HG03175 (cell line): ENCODE measurements around the gene WNK2.
"Not testable (repeated sequence)": the region's sequence is repeated elsewhere in the genome, so short reads cannot be mapped to it uniquely, and the experiment has no call there.

Experiments
- ATAC-seq: cut with Tn5 transposase; IDR thresholded peaks from one replicate; pipeline ENCODE4 v1.9.1; 2021; ENCODE audit warnings: mild to moderate bottlenecking, moderate library complexity; ENCODE audit not compliant: unreplicated experiment

Gene WNK2

DNA sequence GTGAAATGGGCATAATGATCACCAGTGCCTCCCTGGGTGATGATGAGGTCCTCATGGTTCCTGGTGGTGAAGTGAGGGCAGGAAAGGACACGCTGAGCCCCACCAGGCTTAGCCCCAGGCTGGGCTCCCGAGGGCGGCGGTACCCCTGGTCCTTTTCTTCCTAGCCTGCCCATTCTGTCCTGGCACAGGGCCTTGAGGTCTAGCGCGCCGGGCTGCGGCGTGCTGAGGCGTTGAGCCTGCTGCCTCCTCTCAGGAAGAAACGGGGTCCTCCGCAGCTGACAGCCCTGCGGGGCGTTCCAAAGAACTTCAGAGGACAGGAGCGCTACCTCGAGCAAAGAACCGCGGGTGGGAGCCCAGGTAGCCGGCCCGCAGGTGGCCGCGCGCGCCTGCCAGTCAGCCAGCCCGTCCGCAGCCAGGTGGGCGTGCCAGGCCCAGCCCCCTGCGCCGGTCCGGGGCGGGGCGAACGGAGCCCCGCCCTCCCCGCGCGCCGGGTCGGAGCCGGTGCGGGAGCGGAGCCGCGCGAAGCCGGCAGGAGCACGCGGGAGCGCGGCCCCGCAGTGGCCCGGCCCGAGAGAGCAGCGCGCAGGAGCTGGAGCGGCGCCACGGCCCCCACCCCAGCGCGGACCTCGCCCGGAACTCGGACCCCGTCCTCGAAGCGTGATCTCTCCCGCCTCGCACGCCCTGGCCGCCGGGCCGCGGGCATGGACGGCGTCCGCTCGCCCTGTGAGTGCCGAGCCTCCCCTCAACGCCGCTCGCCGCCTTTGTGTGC lies at the start of gene WNK2:
WNK2 (plus strand) TSS at position 477 of the 769 bp plus-strand sequence. CDS start 791 bp downstream, outside the sequence.
- no peak for ATAC-seq

- no peak for ATAC-seq
Measured at GRCh38 chr9:93134740-93135444, 49.0 kb upstream of the WNK2 start.

DNA sequence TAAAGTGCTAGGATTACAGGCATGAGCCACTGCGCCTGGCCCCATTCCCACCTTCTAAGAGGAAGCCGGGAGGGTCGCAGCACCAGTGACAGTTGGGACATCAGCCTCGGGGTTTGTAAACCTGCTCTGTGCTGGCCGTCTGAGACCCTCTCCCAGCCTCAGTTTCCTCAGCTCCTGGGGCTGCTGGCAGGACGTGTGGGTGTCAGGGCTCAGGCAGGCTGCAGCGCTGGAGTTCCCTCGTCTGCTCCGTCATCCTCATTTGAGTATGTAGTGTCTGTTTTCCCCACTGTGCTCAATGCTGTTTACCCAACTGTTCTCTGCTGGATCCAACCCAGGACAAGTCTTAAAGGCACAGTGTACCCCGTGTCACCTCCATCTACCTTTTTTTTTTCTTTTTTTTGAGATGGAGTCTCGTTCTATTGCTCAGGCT lies 47.9 kb upstream of the WNK2 start:
- no peak for ATAC-seq

GRCh38 chr9:93137362-93137761 lies 46.6 kb upstream of the WNK2 start:
- no peak for ATAC-seq

- no peak for ATAC-seq
Measured at GRCh38 chr9:93138171-93138764, 45.7 kb upstream of the WNK2 start.

- ATAC-seq, result no peak
Measured at GRCh38 chr9:93139365-93140182, 44.4 kb upstream of the WNK2 start.

GRCh38 chr9:93141771-93142483 lies 42.0 kb upstream of the WNK2 start:
- ATAC-seq, result no peak

DNA sequence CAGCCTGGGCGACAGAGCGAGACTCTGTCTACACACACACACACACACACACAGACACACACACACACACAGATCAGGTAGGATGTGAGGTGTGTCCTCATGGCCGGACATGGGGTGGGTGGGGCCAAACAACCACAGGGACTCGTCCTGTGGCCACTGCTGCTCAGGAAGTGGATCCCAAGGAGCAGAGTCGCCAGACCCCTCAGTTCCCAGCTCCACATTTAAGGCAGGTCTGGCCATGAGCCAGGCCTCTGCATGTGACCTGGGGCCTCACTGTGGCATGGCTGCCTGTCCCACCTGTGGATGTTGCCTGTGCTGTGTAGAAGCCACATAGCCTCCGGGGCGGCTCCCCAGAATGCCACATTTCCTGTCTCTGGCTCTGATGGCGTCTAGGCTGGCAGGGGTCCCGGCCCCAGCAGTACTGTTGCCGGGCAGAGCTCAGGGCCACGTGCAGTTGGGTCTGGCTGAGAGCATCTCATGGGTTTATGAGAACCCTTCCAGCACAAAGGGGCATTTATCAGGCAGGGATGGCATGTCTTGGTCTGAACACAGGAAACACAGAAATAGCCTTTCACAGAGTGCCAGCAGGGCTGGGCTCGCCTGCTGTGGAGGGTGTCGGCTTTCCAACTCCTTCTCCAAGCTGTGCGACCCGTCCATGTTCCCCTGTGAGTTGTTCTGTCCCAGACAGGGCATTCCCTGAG lies 40.0 kb upstream of the WNK2 start:
- no peak for ATAC-seq

- ATAC-seq, result not testable (repeated sequence)
Measured at GRCh38 chr9:93146696-93147095, 37.2 kb upstream of the WNK2 start.

GRCh38 chr9:93147632-93148031 lies 36.3 kb upstream of the WNK2 start:
- no peak for ATAC-seq

- ATAC-seq, result no peak
Measured at GRCh38 chr9:93148721-93149120, 35.2 kb upstream of the WNK2 start.

DNA sequence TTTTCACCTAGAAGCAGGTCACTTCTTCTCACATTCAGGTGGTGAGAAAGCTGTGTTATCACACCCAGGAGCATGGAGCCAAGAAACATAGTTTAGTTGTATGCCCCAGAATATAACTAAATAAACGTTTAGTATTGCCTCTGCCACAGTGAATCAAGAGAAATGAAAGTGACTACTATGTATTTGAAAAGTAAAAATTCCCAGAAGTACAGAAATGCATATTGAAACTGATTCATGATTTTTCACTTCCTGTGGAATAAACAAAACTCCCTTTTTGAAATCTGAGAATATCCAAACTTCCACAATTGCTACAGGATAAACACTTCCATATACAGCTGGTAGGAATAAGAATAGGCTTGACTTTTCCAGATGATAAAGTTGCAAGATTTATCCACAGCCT lies 34.6 kb upstream of the WNK2 start:
- no peak for ATAC-seq

GRCh38 chr9:93151097-93151784 lies 32.7 kb upstream of the WNK2 start:
- ATAC-seq, result no peak

DNA sequence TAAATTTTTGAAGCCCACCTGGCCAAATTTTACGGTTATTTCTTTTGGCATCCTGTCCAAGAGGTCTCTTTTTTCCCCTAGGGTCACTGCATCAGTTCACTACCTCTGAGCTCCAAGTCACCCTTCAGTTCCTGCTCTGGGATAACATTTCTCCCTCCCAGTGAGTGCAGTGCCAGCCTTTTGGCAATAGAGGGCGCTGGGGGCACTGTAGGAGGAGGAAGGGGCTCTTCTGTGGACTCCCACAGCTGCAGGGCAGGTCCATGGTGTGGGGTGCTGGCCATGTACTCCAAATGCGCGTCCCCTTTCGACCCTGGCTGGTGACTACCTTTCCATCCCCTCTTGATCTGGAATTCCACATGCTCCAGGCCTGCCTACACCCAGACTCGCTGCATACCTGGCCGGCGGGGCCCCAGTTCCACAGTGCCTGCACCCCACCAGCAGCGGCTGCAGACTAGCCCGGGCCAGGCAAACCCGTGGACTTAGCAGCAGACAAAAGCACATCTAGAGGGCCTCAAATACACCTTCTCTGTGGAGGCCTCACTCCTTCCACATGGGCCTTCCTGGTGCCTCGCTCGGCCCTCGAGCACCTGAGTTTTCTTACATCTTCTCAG lies 29.5 kb upstream of the WNK2 start:
- no peak for ATAC-seq

DNA sequence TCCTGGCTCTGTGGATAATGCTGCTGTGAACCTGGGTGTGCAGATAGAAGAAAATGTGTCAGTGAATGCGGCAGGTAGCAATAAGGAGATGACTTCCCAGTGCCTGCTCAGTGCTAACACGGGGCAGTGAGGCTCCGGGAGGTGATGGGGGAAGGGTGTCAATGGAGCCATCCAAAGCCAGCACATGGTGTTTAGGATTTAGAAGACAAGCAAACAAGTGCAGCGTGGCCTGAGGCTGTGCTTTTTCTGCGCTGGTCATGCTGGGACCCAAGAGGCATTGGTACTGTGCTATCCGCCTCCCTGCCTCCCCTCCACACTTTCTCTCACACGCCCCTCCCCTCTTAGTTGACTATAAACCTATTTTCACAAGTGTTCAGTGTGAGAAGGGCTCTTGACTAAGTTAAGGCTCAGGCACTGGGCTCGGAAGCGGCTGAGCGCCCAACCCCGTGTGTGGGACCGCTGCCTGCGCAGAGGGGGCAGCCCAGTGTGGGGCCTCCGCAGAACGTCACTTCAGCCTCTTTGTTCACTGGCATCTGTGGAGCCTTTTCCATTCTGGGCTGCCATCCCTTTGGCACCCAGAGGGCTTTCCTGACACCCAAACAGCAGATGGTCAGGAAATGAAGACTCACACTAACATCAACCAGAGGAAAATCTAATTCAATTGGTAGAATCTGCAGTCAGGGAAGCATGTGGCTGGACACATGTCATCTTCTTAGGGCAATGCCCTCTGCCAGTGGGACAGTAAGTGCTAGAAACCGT lies 28.0 kb upstream of the WNK2 start:
- ATAC-seq, result no peak

DNA sequence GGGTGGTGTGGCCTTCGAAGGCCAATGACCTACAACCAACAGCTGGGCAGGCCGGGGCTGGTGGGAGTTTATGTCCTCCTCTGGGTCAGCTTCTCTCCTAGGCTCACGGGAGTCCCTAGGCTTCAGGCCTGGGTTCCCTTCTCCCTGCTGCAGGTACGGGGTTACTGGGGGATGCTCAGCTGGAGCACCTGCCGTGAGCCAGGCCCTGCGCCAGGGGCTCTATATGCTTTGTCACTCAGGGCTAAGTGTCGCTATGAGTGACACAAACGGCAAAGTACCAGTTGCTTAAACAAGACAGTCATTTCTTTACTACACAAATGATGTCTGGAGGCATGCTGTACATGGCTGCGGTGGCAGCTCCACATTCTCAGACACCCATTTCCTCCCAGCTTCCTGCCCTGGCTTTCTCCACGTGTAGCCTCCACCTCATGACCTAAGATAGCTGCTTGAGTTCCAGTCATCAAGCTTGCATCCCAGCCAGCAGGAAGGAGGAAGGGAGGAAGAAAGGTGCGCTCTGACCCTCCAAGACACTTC lies 27.4 kb upstream of the WNK2 start:
- ATAC-seq, result no peak

- ATAC-seq, result peak; percentile 81
Measured at GRCh38 chr9:93159601-93160471, 24.1 kb upstream of the WNK2 start.
